Measurements from ENCODE around the gene GRIA4.
"Not testable (repeated sequence)": the region's sequence is repeated elsewhere in the genome, so short reads cannot be mapped to it uniquely, and the experiment has no call there.

The GRIA4 gene

DNA sequence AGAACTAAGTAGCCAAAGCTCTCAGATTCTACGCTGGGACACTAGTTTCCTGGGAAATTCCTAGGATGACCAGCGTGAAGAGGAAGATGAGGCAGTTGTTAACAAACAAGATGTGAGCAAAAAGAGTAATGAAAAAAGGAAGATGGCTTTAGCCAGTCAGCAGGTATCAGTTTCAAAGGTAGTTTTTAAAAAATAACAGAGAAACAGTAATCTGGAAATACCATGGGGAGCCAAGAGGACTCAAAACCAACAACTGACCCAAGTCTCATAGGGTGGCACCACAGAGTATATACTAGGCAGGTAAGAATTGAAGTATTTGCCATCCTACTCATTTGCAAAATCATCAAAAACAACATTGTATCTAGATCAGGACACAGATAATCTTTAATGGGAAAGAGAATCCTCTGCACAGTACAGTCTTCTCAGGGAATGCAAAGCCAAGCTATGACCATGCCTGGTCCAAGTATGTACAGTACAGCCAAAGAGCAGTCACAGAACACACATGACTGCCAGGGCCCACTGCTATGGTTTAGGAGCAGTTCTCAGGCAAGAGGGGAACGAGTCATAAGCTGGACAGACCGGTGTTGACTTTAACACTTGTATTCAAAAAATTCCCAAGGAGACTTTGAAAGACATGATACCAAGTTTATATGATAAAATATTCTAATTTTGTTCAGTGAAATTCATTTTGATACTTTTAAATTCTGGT, 391.6 kb downstream of the GRIA4 start:
- no peak for DNase-seq (ENCODE audit: low read depth in 2 of 2)

DNA sequence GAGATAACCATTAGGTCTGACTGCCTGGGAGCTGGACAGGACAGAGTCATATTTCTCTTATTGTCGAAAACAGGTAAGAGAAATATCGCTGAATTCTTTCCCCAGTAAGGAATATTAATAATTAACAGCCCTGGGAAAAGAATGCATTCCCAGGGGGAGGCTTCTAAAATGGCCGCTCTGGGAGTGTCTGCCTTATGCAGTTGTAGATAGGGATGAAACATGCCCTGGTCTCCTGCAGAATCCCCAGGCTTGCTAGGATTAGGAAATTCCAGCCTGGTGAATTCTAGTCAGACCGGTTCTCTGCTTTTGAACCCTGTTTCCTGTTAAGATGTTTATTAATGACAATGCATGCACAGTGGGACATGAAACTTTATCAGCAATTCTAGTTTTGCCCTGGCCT, 393.2 kb downstream of the GRIA4 start:
- DNase-seq (ENCODE audit: low read depth in 2 of 2): not testable (repeated sequence)

DNA sequence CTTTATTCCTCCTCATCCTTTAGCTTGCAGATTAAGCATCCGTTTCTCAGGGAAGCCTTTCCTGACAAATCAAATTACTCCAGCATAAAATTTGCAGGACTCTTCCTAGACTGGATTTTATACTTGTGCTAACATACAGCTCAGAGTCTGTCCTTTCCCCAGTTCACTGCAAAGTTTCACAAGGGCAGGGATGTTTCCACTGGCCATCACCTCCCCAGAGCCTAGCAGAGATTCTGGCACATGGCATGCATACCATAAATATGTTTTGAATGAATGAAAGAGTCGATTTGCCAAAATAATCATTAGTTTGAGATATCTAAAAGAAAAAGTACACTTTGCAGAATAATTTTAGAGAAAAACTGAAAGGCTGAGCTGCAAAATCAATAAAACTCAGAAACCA, 401.6 kb downstream of the GRIA4 start:
- DNase-seq (ENCODE audit: low read depth in 2 of 2): no peak

GRCh38 chr11:106012744-106013143, 402.9 kb downstream of the GRIA4 start:
- no peak for DNase-seq (ENCODE audit: low read depth in 2 of 2)

DNA sequence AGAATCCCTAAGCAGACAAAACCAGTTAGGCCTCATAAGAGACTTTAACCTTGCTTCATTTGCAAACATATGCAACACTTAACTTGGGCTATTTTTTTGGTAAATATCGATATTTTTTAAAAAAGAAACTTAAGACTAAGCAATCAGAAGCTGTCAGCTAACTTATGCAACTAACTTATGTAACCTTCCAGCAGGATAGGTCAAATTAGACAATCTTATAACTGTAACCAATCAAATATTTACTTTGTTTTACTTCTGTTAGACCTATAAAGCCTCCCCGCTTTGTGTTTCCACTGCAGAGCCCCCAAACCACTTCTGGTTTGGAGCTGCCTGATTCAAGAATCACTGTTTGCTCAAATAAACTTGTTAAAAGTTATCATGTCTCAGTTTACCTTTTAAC, 404.2 kb downstream of the GRIA4 start:
- no peak for DNase-seq (ENCODE audit: low read depth in 2 of 2)

DNA sequence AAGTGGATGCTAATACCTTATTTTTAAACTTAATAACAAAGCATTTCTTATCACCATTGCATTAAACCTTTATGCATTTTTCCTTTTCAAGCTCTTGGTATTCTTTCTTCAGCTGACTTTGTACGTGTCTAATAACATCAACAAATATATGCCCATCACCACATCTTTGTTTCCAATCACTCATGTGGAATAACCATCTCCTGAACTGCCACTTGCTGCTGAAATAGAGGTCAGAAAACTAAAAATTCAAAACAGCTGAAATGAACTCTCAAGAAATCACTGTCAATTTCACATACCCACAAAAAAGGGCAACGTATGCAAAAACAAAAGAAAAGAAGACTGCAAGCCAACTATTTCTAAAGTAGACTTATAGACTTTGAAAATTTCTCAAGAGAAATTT, 404.7 kb downstream of the GRIA4 start:
- no peak for DNase-seq (ENCODE audit: low read depth in 2 of 2)

- DNase-seq (ENCODE audit: low read depth in 2 of 2): no peak
Observed at GRCh38 chr11:106015066-106015465, 405.2 kb downstream of the GRIA4 start.

DNA sequence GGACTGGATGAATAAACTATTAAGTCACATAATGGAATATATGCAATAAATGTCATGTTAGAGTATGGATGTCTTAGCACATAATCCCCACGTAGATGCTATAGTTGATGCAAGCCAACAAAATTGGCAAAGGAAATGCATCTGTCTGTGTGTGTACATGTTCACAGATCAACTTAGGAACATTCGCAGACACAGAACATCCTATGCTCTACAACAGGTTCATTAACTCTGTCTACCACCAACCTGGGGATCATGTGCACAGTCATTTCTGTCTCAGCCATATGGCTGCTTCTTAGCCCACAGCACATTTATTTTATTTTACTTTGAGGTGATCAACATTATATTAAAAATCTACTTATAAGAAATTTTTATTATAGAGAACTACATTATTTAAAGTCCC, 407.2 kb downstream of the GRIA4 start:
- no peak for DNase-seq (ENCODE audit: low read depth in 2 of 2)

DNA sequence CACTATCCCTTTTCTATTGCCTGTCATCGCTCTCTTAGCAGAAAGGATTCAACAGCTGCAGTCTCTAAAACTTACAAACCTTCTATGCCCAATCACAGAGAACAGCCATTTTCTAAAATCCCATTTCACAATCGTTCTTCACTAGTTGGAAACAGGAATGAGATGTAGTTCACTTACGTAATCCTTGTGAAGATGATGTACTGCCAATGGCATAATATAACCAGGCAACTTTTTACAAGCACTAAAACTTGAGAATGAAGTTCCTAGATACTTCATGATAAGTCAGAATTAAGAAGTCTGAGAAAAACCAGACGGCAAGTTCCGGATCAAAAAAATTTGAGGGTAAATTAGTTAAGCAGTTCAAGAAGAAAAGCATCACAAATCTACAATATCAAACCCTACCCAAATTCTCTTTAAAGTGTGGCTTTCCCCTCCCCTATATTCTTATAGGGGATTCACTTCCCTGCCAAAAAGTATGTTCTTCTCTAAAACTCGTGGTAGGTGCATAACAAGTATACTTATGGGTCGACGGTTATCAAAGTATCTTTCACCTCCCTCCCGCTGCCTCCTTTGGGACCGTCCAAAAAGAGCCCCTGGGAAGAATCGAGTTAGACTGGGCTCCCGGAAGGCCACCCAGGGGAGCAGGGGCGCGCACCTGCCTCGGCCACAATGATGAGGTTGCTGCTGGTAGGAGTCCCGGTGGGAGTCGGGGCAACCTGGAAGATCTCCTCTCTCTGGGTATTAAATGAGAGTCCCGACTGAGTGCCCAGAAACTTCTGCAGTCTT, 411.5 kb downstream of the GRIA4 start:
- DNase-seq (ENCODE audit: low read depth in 2 of 2): no peak

GRCh38 chr11:106021967-106022794, 412.3 kb downstream of the GRIA4 start, which contains the start of gene MSANTD4:
TSS of gene MSANTD4 (minus strand) at chr11:106022240. CDS start at chr11:106010917, 11,323 bp downstream.
- peak; percentile 92 to 94 for DNase-seq (ENCODE audit: low read depth in 2 of 2)

DNA sequence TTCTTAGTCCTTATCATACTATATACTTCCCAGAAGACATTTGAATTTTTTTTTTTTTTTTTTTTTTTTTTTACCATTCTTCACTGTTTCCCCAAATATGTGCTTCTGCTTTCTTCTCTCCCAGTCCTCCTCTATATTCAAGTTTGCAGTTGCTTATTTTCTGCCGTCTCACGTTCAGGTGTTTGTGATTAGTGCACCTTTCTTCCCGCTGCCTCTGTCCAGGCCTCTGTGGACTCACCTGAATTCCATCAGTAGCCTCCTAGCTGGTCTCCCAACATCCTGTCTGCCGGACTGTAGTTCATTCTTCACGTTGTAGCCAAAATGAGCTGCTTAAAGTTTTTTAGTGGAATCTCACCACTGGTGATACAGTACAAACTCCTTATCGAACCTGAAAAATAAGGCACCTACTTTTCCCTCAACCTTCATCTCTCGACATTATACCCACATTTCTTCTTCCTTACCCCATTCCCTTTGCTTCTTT, 413.0 kb downstream of the GRIA4 start:
- DNase-seq (ENCODE audit: low read depth in 2 of 2): no peak

- DNase-seq (ENCODE audit: low read depth in 2 of 2): no peak
Observed at GRCh38 chr11:106030609-106031008, 420.7 kb downstream of the GRIA4 start.

GRCh38 chr11:106031202-106031810, 421.4 kb downstream of the GRIA4 start:
- DNase-seq (ENCODE audit: low read depth in 2 of 2): no peak

All from stimulated activated CD4-positive, alpha-beta T cell treated with anti-CD3 and anti-CD28 coated beads, Interleukin-4, amount 100 ng/mL, for 48 hours (primary cell).